HCT116 (cell line): ENCODE results near the gene TAF1B. TPM values are rescaled to one million over a fixed set of nuclear protein-coding genes. Genes with fewer than 3 reads are reported as not detected.

Experiments
- ATAC-seq: fragments of 200-7000 bp; cut with Tn5 transposase; 2 replicates; pipeline ENCODE4 v1.9.1; 2020; ENCODE audit warnings: mild to moderate bottlenecking, moderate library complexity
- BruUV-seq: library from RNA; stranded (reverse); fragments of 400-500 nt; replicated peaks from 2 replicates; lab custom pipeline; 2021; lab: Mats Ljungman, UMichigan
- CTCF ChIA-PET: fragments of 300-600 bp; sonication (Branson Sonifier 250); formaldehyde crosslinking; loops from one replicate; lab custom pipeline; 2021; ENCODE audit warnings: antibody characterized with exemption; lab: Charles Lee
- POLR2A ChIA-PET: fragments of 300-600, 350-600 bp; sonication (Branson Sonifier 250); formaldehyde crosslinking; loops from one replicate; lab custom pipeline; 2021; ENCODE audit warnings: antibody characterized with exemption; lab: Charles Lee
- RAD21 ChIA-PET, 2 experiments: fragments of 300-600 bp; sonication (Branson Sonifier 250); formaldehyde crosslinking; loops; one replicate each; lab custom pipeline; 2023; ENCODE audit warnings: low total read pairs in 2 of 2; ENCODE audit not compliant: uncharacterized antibody in 2 of 2, unreplicated experiment in 2 of 2, low non-redundant PET in 1 of 2; lab: Charles Lee
- DNase-seq: peaks from one replicate; pipeline ENCODE4 v3.0.0-alpha.2; 2010; ENCODE audit warnings: low read depth, low spot score
- H2AFZ ChIP-seq: fragments of 200-600 bp; shearing (Covaris generic), sonication (generic); 2 replicates; pipeline ENCODE4 v1.6.1; 2017; ENCODE audit warnings: low read depth, mixed run types, mixed read lengths, antibody characterized with exemption, low read length; ENCODE audit not compliant: poor library complexity, severe bottlenecking
- H3K27ac ChIP-seq: 2 replicates; pipeline ENCODE4 v1.5.1; 2012; ENCODE audit warnings: low read depth, low read length
- H3K27me3 ChIP-seq: fragments of 200-600 bp; sonication (generic); 2 replicates; pipeline ENCODE4 v1.6.1; 2016; ENCODE audit warnings: mixed run types, low read length, mixed read lengths; ENCODE audit not compliant: insufficient read depth
- H3K36me3 ChIP-seq, 2 experiments: fragments of 200-500 bp in 1 of 2; fragments of 200-600 bp in 1 of 2; sonication (Bioruptor generic) in 1 of 2; sonication (generic) in 1 of 2; 2 replicates each; pipeline versions ENCODE4 v1.5.1 to v1.6.1; 2014 to 2016; ENCODE audit warnings: low read length in 2 of 2, inconsistent platforms in 1 of 2, mixed read lengths in 1 of 2, mixed run types in 1 of 2; ENCODE audit not compliant: insufficient read depth in 2 of 2, control insufficient read depth in 1 of 2
- H3K4me1 ChIP-seq, 2 experiments: fragments of 200-600 bp in 1 of 2; sonication (generic) in 1 of 2; 2 replicates each; pipeline versions ENCODE4 v1.5.1 to v1.6.1; 2012 to 2017; ENCODE audit warnings: low read length in 2 of 2, inconsistent platforms in 1 of 2, mild to moderate bottlenecking in 1 of 2, mixed read lengths in 1 of 2, mixed run types in 1 of 2, moderate library complexity in 1 of 2; ENCODE audit not compliant: insufficient read depth in 2 of 2, control insufficient read depth in 1 of 2
- H3K4me2 ChIP-seq: fragments of 200-600 bp; sonication (generic); 2 replicates; pipeline ENCODE4 v1.6.1; 2017; ENCODE audit warnings: mixed run types, low read length, mixed read lengths
- H3K4me3 ChIP-seq, 2 experiments: fragments of 200-600 bp in 1 of 2; sonication (generic) in 1 of 2; replicated peaks in 1 of 2; 2 replicates each; pipeline ENCODE4 v1.5.1; 2011 to 2016; ENCODE audit warnings: low read length in 2 of 2, control low read depth in 1 of 2, low read depth in 1 of 2, mild to moderate bottlenecking in 1 of 2, mixed read lengths in 1 of 2, mixed run types in 1 of 2
- H3K79me2 ChIP-seq: fragments of 200-600 bp; sonication (generic); 2 replicates; pipeline ENCODE4 v1.6.1; 2017; ENCODE audit warnings: mild to moderate bottlenecking, mixed run types, low read length, moderate library complexity, mixed read lengths; ENCODE audit not compliant: insufficient read depth
- H3K9ac ChIP-seq: fragments of 200-600 bp; sonication (generic); 2 replicates; pipeline ENCODE4 v1.6.1; 2016; ENCODE audit warnings: low read length, mixed read lengths
- H3K9me2 ChIP-seq: fragments of 200-600 bp; sonication (generic), shearing (Covaris generic); 2 replicates; pipeline ENCODE4 v1.6.1; 2017; ENCODE audit warnings: mixed run types, mild to moderate bottlenecking, moderate library complexity; ENCODE audit not compliant: insufficient read depth
- H3K9me3 ChIP-seq, 2 experiments: fragments of 200-500 bp in 1 of 2; fragments of 200-600 bp in 1 of 2; sonication (Bioruptor generic) in 1 of 2; sonication (generic) in 1 of 2; 2 replicates each; pipeline ENCODE4 v1.6.1; 2014 to 2017; ENCODE audit warnings: low read length in 2 of 2, mixed read lengths in 2 of 2, inconsistent platforms in 1 of 2, low read depth in 1 of 2, mild to moderate bottlenecking in 1 of 2, mixed run types in 1 of 2, moderate library complexity in 1 of 2; ENCODE audit not compliant: control insufficient read depth in 1 of 2, insufficient read depth in 1 of 2
- H4K20me1 ChIP-seq: fragments of 200-600 bp; sonication (generic), shearing (Covaris generic); 2 replicates; pipeline ENCODE4 v1.6.1; 2017; ENCODE audit warnings: mixed run types, mild to moderate bottlenecking, moderate library complexity; ENCODE audit not compliant: insufficient read depth
- CBX3 ChIP-seq: IDR thresholded peaks from 2 replicates; pipeline ENCODE4 v1.6.1; 2012; ENCODE audit warnings: low read depth
- CEBPB ChIP-seq: IDR thresholded peaks from 2 replicates; pipeline ENCODE4 v1.6.1; 2012; ENCODE audit warnings: low read depth
- CTCF ChIP-seq, 3 experiments: fragments of 200-600 bp in 1 of 3; sonication (generic) in 1 of 3; IDR thresholded peaks in 2 of 3; conservative IDR thresholded peaks in 1 of 3; 2 replicates each; pipeline ENCODE4 v1.5.1; 2012 to 2017; ENCODE audit warnings: low read depth in 2 of 3, low read length in 2 of 3, antibody characterized with exemption in 1 of 3, borderline replicate concordance in 1 of 3, control low read depth in 1 of 3, mild to moderate bottlenecking in 1 of 3, mixed read lengths in 1 of 3, mixed run types in 1 of 3, moderate library complexity in 1 of 3; ENCODE audit not compliant: insufficient read depth in 1 of 3
- EGR1 ChIP-seq: IDR thresholded peaks from 2 replicates; pipeline ENCODE4 v1.6.1; 2012; ENCODE audit warnings: low read depth
- ELF1 ChIP-seq: IDR thresholded peaks from 2 replicates; pipeline ENCODE4 v1.6.1; 2012; ENCODE audit warnings: low read depth, borderline replicate concordance
- EZH2phosphoT487 ChIP-seq: fragments of 200-600 bp; IDR thresholded peaks from 2 replicates; pipeline ENCODE4 v1.6.1; 2018; ENCODE audit warnings: antibody characterized with exemption, borderline replicate concordance
- FOSL1 ChIP-seq: IDR thresholded peaks from 2 replicates; pipeline ENCODE4 v1.6.1; 2012; ENCODE audit warnings: low read depth
- MAX ChIP-seq: IDR thresholded peaks from 2 replicates; pipeline ENCODE4 v1.6.1; 2012
- POLR2A ChIP-seq: IDR thresholded peaks from 2 replicates; pipeline ENCODE4 v1.7.0; 2011; ENCODE audit warnings: borderline replicate concordance; ENCODE audit not compliant: insufficient read depth, insufficient read length; ENCODE audit errors: extremely low read depth
- POLR2AphosphoS5 ChIP-seq: IDR thresholded peaks from 2 replicates; pipeline ENCODE4 v1.6.1; 2011; ENCODE audit warnings: mild to moderate bottlenecking, low read depth, low read length, moderate library complexity
- RAD21 ChIP-seq: IDR thresholded peaks from 2 replicates; pipeline ENCODE4 v1.6.1; 2012; ENCODE audit warnings: low read depth, mild to moderate bottlenecking
- REST ChIP-seq: IDR thresholded peaks from 2 replicates; pipeline ENCODE4 v1.6.1; 2012; ENCODE audit warnings: low read depth
- SIN3A ChIP-seq: IDR thresholded peaks from 2 replicates; pipeline ENCODE4 v1.6.1; 2012; ENCODE audit warnings: low read depth
- SP1 ChIP-seq: IDR thresholded peaks from 2 replicates; pipeline ENCODE4 v1.6.1; 2012; ENCODE audit warnings: low read depth
- TCF7L2 ChIP-seq: IDR thresholded peaks from 2 replicates; pipeline ENCODE4 v1.7.0; 2011; ENCODE audit warnings: borderline replicate concordance, inconsistent platforms; ENCODE audit not compliant: insufficient read depth, insufficient read length; ENCODE audit errors: extremely low read depth
- ZBTB33 ChIP-seq: IDR thresholded peaks from 2 replicates; pipeline ENCODE4 v1.6.1; 2011; ENCODE audit warnings: mild to moderate bottlenecking, low read length, moderate library complexity; ENCODE audit not compliant: insufficient replicate concordance; ENCODE audit errors: extremely low read depth
- ZFX ChIP-seq: fragments of 450-650 bp; IDR thresholded peaks from 2 replicates; pipeline ENCODE4 v1.6.1; 2017
- intact Hi-C: fragments of 100-400 bp; cut with micrococcal nuclease; formaldehyde crosslinking; loops from 2 replicates; pipeline ENCODE4 v1.10.0; 2022
- total RNA-seq: library from RNA; stranded (reverse); gene quantifications from one replicate; pipeline ENCODE4 v1.2.1, GENCODE V29; 2021; ENCODE audit not compliant: unreplicated experiment

TAF1B gene
- total RNA-seq, 1 experiment from 2014 or later: 27.9 TPM

DNA sequence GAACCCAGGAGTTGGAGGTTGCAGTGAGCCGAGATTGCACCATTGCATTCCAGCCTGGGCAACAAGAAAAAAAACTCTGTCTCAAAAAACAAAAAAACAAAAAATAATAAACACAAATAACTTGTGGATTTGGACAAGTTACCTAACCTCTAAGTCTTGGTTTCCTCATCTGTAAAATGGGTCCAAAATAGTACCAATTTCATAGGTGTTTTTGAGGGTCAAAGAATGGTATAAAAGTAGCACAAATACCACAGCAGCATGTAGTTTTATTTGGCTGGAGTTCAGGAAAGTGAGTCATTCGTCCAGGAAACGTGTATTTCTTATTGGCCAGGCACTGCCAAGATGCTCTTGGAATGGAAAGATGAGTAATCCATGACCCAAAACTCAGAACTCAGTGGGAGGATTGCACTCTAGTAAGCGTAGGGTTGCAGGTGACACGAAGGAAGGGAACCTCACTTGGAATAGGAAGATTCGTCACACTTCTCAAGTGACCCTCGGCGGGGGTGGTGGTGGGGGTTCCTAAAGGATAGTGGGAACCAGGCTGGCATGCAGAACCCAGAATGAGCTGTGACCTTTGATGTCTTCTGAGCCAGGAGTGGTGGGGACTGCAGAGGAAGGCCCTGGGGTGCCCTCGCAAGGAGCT lies 132.7 kb downstream of the TAF1B start (continued):
- no peak for TF ChIP-seq POLR2A
- TF ChIP-seq ELF1: no peak
- TF ChIP-seq CEBPB: peak; percentile 81
- TF ChIP-seq RAD21: no peak

- no peaks in the 10 kb centered on the region for H3K9me3 ChIP-seq
- no peaks in the 10 kb centered on the region for H3K9me2 ChIP-seq
- H3K4me2 ChIP-seq: no peak overlapping the region
- no peaks in the 10 kb centered on the region for H3K79me2 ChIP-seq
- H2AFZ ChIP-seq: no peak overlapping the region
- H3K36me3 ChIP-seq: no peaks in the 10 kb centered on the region
- DNase-seq (no peak), ATAC-seq (no peak)
- RAD21 ChIA-PET: no interaction called here
- TF ChIP-seq MAX (no peak), TCF7L2 (no peak), POLR2A (no peak), SIN3A (no peak), EGR1 (no peak), ZBTB33 (no peak), CEBPB (no peak), CBX3 (no peak), REST (no peak), ZFX (no peak), POLR2AphosphoS5 (no peak), SP1 (no peak), EZH2phosphoT487 (no peak), FOSL1 (no peak), CTCF (IDR thresholded peaks at IDR 0.05 in 2 of 3, conservative IDR thresholded peaks at IDR 0.05 in 1 of 3; ENCODE audit: borderline replicate concordance in 1 of 3, insufficient read depth in 1 of 3, low read depth in 2 of 3, low read length in 2 of 3) (no peak)
- H3K27me3 ChIP-seq: no peaks in the 10 kb centered on the region
- intact Hi-C loops: no loop called here
- H3K4me3 ChIP-seq: no peak overlapping the region
- peaks cover 28 to 39% of the 10 kb centered on the region in 2 experiments for H3K4me1 ChIP-seq
- no peaks in the 10 kb centered on the region for H4K20me1 ChIP-seq
- POLR2A ChIA-PET: no interaction called here
- no peak overlapping the region for H3K9ac ChIP-seq
- no peak overlapping the region for H3K27ac ChIP-seq
- BruUV-seq: no TSS peak
- CTCF ChIA-PET: interaction anchor here (0.6 kb wide), 1 partner anchor 64 kb away, joined by 5 read pairs; no protein-coding TSS in a partner anchor
Observed at GRCh38 chr2:9979977-9980376, 136.7 kb downstream of the TAF1B start.
